Adrenal gland (tissue), 12 donors: ENCODE data around the gene POLE. TPM values are rescaled to one million over a fixed set of nuclear protein-coding genes. Genes with fewer than 3 reads are reported as not detected.

Source experiments
- DNase-seq, 7 donors: peaks; one replicate each; pipeline ENCODE4 v3.0.0-alpha.2; 2019 to 2020
- H3K27ac ChIP-seq, 5 donors: fragments of 200-600 bp; sonication (generic) in 4 of 5; 1 replicate in 3 of 5; 2 replicates in 2 of 5; pipeline versions ENCODE4 v1.5.1 to v1.8.0; 2016 to 2020; ENCODE audit warnings: mild to moderate bottlenecking in 1 of 5
- H3K27me3 ChIP-seq: fragments of 200-600 bp; 2 replicates; pipeline ENCODE4 v1.8.0; 2021
- H3K36me3 ChIP-seq, 2 donors: fragments of 200-600 bp; replicated peaks in 1 of 2; 1 replicate in 1 of 2; 2 replicates in 1 of 2; pipeline versions ENCODE4 v1.5.1 to v1.8.0; 2018 to 2022
- H3K4me1 ChIP-seq, 2 donors: fragments of 200-600 bp; replicated peaks in 1 of 2; 1 replicate in 1 of 2; 2 replicates in 1 of 2; pipeline versions ENCODE4 v1.5.1 to v1.8.0; 2018 to 2021
- H3K4me3 ChIP-seq, 4 donors: fragments of 200-600 bp; sonication (generic) in 3 of 4; one replicate each; pipeline ENCODE4 v1.5.1; 2016 to 2018
- H3K9me3 ChIP-seq, 3 donors: fragments of 200-600 bp; sonication (generic) in 1 of 3; replicated peaks in 1 of 3; 1 replicate in 2 of 3; 2 replicates in 1 of 3; pipeline versions ENCODE4 v1.5.1 to v1.8.0; 2016 to 2021
- CTCF ChIP-seq, 6 experiments: fragments of 450-650 bp in 4 of 6; fragments of 200-600 bp in 2 of 6; sonication (generic) in 1 of 6; IDR thresholded peaks; 1 replicate in 5 of 6; 2 replicates in 1 of 6; pipeline versions ENCODE4 v1.5.1 to v1.8.0; 2016 to 2021; ENCODE audit warnings: antibody characterized with exemption in 6 of 6, mild to moderate bottlenecking in 2 of 6, moderate library complexity in 1 of 6
- POLR2A ChIP-seq, 2 donors: fragments of 450-650 bp; IDR thresholded peaks; one replicate each; pipeline ENCODE4 v1.6.1; 2017; ENCODE audit warnings: antibody characterized with exemption in 2 of 2, mild to moderate bottlenecking in 2 of 2, moderate library complexity in 1 of 2
- WGBS, 4 donors: extraction: QIAGEN DNeasy Blood & Tissue Kit in 2 of 4; methylation state at CpG; one replicate each; pipeline versions ENCODE4 v1.1.5 to v1.1.7; 2013 to 2017; 5-methylcytosine and 5-hydroxymethylcytosine counted together
- intact Hi-C, 2 donors: fragments of 100-400 bp; cut with DNase I; formaldehyde crosslinking; loops; one replicate each; pipeline versions ENCODE4 v1.14.1 to v1.15.0; 2022 to 2023
- polyA plus RNA-seq, 3 donors: library from polyadenylated mRNA; stranded (reverse); fragments of 200-250 nt in 2 of 3; fragments of 350-450 nt in 1 of 3; fragmentation: Illumina TruSeq in 1 of 3; extraction: RNeasy Lipid Tissue Mini Kit (QIAGEN cat#74804) in 1 of 3; gene quantifications; one replicate each; pipeline ENCODE4 v1.2.3, GENCODE V29; 2013 to 2014
- total RNA-seq, 9 donors: library from RNA; depleted of rRNA in 4 of 9; stranded (reverse); fragments of >200 nt in 4 of 9; fragments of 120-200 nt in 1 of 9; fragmentation: NEBNext Ultra II Directional in 1 of 9; extraction: Animal tissue kit (Norgen Biotek cat#: 25700) in 1 of 9; gene quantifications; one replicate each; pipeline versions ENCODE4 v1.1.0 to v1.2.4, GENCODE V29; 2013 to 2023
- donor health status: healthy with polysubstance abuse.
- donor health status: Bipolar disorder and iron deficiency.
- donor health status: DM: yes; HTN: yes; CAD: no.
- donor health status: DM: no; HTN: no; CAD: no.
- donor health status: DM: no; HTN: no; CAD: no.
- donor health status: DM: yes; HTN: yes; CAD: no.

The POLE gene
- total and polyA plus RNA-seq, 12 donors = 4.0 to 43.2 (median 16.1) TPM

GRCh38 chr12:132660996-132661395 lies 26.1 kb downstream of the POLE start:
- TF ChIP-seq CTCF (IDR thresholded peaks at IDR 0.05) = no peak
- TF ChIP-seq POLR2A (IDR thresholded peaks at IDR 0.05) = no peak
- no peak for DNase-seq
- WGBS, 4 donors = 83 to 92% (median 88%) methylated on average over 11 of the region's 11 CpGs
- no peaks in the 10 kb centered on the region for H3K9me3 ChIP-seq
- H3K27ac ChIP-seq = no peak overlapping the region
- no peaks in the 10 kb centered on the region for H3K27me3 ChIP-seq
- no peaks in the 10 kb centered on the region for H3K4me1 ChIP-seq
- intact Hi-C loops = no loop called here
- no peak overlapping the region for H3K4me3 ChIP-seq
- H3K36me3 ChIP-seq = peaks cover 0 to 67% of the 10 kb centered on the region in 2 donors

GRCh38 chr12:132660052-132660451 lies 27.1 kb downstream of the POLE start:
- Histone ChIP-seq H3K27me3 (no peaks in the 10 kb centered on the region), H3K36me3 (peaks cover 0 to 65% of the 10 kb centered on the region in 2 donors), H3K27ac (no peak overlapping the region), H3K4me1 (no peaks in the 10 kb centered on the region), H3K9me3 (no peaks in the 10 kb centered on the region), H3K4me3 (no peak overlapping the region)
- TF ChIP-seq CTCF (IDR thresholded peaks at IDR 0.05) (no peak), POLR2A (IDR thresholded peaks at IDR 0.05) (no peak)
- intact Hi-C loops = no loop called here
- no peak for DNase-seq
- WGBS, 4 donors = 62 to 81% (median 76%) methylated on average over 5 of the region's 5 CpGs

GRCh38 chr12:132659146-132659545 lies 28.0 kb downstream of the POLE start:
- H3K4me1 ChIP-seq = no peaks in the 10 kb centered on the region
- peaks cover 0 to 65% of the 10 kb centered on the region in 2 donors for H3K36me3 ChIP-seq
- TF ChIP-seq POLR2A (IDR thresholded peaks at IDR 0.05) = no peak
- TF ChIP-seq CTCF (IDR thresholded peaks at IDR 0.05) = no peak
- no peaks in the 10 kb centered on the region for H3K27me3 ChIP-seq
- no peaks in the 10 kb centered on the region for H3K9me3 ChIP-seq
- no peak for DNase-seq
- no peak overlapping the region for H3K4me3 ChIP-seq
- no peak overlapping the region for H3K27ac ChIP-seq
- 91 to 96% (median 92%) methylated on average over 9 to 16 of the region's 16 CpGs for WGBS, 4 donors
- intact Hi-C loops = no loop called here

GRCh38 chr12:132658149-132658894 lies 28.8 kb downstream of the POLE start:
- H3K4me1 ChIP-seq = no peaks in the 10 kb centered on the region
- intact Hi-C loops = no loop called here
- H3K36me3 ChIP-seq = peaks cover 0 to 60% of the 10 kb centered on the region in 2 donors

More at GRCh38 chr12:132658149-132658894, 28.8 kb downstream of the POLE start:
- H3K27ac ChIP-seq = no peak overlapping the region
- no peaks in the 10 kb centered on the region for H3K27me3 ChIP-seq
- H3K4me3 ChIP-seq = no peak overlapping the region
- TF ChIP-seq POLR2A (IDR thresholded peaks at IDR 0.05) (no peak), CTCF (IDR thresholded peaks at IDR 0.05) (no peak)
- 89 to 92% (median 91%) methylated on average over 31 to 32 of the region's 32 CpGs for WGBS, 4 donors
- DNase-seq = no peak
- no peaks in the 10 kb centered on the region for H3K9me3 ChIP-seq
